ENCODE results near the gene CFAP70.
"Not testable (repeated sequence)": the region's sequence is repeated elsewhere in the genome, so short reads cannot be mapped to it uniquely, and the experiment has no call there.

The CFAP70 gene

DNA sequence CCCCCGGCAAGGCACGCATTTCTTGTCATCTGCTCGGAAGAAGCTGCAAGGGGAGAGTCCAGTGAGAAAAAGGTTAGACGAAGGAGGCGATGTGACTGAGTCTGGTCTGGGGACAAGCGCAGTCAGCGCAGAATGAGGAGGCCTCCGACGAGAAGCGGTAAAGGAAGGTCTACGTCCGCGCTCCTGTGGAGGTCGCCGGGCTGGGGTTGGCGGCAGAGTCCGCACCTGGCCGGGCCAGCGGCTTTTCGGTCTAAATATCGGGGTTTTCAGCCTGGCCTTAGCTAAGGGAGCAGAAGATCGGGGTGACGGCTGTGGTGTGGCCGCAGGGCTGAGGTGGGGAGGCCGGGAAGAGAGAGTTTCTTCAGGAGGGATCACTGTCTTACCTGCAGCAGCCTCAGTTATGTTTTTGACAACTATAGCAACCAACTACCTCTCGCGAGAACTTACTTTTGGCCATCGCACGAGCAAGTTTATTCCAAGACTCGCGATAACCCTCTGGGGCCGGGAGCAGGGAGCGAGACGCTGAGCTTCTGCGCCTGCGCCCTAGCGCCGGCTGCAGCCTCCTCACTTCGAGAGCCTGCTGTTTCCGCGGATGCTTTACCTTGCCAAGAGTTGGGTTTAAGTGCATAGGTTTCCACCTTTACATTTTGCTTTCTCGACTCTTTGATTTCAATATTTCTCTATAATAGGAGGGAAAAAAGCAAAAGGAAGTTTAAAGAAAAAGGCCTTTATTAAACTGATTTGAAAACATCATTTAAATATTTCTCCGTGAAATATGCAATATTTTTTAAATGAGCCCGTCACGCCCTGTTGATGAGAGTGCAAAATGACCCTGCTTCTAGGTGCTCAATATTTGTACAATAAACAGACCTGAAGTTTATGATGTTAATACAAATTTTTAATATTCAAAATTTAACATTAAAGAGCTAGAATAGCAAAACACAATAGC is at the start of gene CFAP70:
Gene CFAP70 (minus strand): TSS at position 534 of the 949 bp plus-strand sequence. CDS start 4,068 bp downstream, outside the sequence.
- peak; percentile 72 for DNase-seq

- DNase-seq = no peak
Observed at GRCh38 chr10:73408061-73408460, 49.4 kb upstream of the CFAP70 start.

DNA sequence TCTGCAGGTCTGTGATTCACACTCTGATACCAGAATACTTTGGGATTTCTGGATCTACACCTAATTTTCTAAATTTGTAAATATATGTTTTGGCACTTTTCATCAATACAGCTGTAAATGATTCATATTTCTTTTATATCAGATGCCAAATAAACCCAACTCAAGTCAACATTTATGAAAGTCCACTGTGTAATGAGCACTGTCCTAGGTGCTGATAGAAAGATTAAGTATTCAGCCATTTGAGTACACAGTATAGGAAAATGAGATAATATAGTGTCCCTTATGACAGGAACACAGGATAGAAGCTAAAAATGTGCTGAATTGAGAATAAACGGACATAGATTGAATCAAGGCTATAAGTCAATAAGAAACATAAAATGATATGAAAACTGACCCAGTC is 48.8 kb upstream of the CFAP70 start:
- no peak for DNase-seq

DNA sequence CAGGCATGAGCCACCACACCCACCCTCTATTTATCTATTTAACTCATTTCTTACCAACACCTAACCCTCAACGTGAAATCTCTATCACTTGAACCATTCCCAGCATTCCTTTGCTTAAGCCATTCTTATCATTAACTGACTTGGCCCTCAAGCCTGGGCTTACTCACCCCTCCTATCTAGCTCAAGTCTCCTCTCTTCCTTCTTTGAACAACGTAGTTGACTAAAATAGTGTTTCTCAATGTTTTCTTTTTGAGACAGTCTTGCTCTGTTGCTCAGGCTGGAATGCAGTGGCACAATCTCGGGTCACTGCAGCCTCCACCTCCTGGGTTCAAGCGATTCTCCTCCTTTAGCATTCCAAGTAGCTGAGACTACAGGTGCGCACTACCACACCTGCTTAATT is 48.2 kb upstream of the CFAP70 start:
- no peak for DNase-seq

DNA sequence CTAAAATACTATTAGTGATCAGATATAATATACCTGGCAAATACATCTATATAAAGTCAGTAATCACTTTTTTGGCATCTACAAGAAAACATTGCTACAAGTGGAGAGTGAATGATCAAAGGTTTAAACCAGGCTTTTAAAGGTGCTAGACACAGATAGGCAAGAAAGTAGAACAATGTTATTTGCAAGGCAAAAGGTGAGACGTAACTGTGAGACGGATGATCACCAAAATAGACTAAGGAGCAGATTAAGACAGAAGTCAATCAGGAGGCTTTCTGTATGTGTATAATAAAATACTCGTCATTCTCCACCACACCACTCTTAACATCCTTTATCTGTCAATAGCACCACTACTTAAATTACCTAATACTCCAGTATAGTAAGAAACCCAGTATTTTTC is 46.9 kb upstream of the CFAP70 start:
- no peak for DNase-seq

DNA sequence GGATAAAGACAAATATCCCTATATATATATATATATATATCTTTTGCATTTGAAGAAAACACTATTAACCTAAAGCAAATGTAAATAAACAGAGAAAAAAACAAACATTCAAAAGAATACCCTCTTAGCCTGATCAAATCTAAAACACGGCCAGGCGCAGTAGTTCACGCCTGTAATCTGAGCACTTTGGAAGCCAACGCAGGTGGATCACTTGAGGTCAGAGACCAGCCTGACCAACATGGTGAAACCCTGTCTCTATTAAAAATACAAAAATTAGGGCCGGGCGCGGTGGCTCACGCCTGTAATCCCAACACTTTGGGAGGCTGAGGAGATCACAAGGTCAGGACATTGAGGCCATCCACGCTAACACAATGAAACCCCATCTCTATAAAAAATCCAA is 46.0 kb upstream of the CFAP70 start:
- no peak for DNase-seq

GRCh38 chr10:73401636-73402035 is 43.0 kb upstream of the CFAP70 start:
- DNase-seq = no peak

DNA sequence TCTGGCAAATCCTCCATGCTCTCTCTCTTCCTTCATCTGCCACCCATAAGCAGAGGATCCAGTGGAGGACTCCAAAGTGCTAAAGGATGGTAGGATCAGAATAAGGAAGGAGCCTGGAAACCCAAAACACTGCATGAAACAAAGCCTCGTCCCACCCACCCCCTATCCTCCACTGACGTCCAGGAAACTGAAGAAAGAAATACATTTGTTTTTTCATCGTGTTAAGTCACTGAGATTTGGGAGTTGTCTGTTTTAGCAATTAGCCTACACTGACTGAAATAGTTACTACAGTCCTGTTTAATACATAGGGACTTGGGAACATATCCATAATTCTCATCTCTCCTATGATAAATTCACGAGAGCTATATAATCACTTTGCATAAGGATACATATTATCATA is 40.4 kb upstream of the CFAP70 start:
- no peak for DNase-seq

GRCh38 chr10:73398024-73398423 is 39.4 kb upstream of the CFAP70 start:
- DNase-seq = no peak

DNA sequence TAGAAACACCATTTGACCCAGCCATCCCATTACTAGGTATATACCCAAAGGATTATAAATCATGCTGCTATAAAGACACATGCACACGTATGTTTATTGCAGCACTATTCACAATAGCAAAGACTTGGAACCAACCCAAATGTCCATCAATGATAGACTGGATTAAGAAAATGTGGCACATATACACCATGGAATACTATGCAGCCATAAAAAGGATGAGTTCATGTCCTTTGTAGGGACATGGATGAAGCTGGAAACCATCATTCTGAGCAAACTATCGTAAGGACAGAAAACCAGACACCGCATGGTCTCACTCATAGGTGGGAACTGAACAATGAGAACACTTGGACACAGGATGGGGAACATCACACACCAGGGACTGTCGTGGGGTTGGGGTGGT is 35.7 kb upstream of the CFAP70 start:
- DNase-seq = not testable (repeated sequence)

- no peak for DNase-seq
Observed at GRCh38 chr10:73388228-73388627, 29.6 kb upstream of the CFAP70 start.

DNA sequence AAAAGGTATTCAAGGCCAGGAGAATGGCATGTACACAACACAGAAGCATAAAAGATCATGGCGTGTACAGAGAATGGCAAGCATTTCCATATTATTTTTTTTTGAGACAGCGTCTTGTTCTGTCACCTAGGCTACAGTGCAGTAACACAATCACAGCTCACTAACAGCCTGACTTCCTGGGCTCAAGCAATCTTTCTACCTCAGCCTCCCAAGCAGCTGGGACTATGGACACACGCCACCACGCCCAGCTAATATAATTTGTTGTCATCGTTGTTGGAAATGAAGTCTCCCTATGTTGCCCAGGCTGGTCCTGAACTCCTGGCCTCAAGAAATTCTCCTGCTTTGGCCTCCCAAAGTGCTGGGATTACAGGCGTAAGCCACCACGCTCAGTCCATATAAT is 27.9 kb upstream of the CFAP70 start:
- no peak for DNase-seq

DNA sequence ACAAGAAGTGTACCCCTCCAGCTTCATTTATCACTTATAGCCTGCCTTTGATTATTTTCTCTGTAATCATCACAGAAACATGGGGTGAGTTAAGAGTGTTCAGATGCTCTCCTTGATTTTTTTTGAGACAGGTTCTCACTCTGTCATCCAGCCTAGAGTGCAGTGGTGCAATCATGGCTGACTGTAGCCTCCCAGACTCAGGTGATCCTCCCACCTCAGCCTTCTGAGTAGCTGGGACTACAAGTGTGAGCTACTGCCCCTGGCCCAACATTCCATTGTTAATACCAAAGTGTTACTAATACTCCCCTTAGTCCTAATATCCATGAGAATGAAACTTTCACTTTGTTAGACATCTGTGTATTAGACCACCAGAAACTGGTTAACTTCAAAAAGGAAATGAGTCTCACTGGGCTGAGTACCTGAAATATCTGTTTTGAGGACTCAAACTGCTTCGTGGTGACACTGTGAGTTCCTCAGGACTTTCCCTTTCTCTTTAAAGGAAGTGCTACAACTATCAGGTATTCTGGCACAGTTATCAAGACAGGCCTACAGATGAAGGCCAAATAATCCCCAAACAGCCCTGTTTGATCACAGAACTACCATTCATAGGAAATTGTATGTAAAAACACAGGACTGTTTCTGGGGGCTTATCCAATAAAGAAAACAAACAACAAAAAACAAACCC is 20.5 kb upstream of the CFAP70 start:
- DNase-seq = no peak

DNA sequence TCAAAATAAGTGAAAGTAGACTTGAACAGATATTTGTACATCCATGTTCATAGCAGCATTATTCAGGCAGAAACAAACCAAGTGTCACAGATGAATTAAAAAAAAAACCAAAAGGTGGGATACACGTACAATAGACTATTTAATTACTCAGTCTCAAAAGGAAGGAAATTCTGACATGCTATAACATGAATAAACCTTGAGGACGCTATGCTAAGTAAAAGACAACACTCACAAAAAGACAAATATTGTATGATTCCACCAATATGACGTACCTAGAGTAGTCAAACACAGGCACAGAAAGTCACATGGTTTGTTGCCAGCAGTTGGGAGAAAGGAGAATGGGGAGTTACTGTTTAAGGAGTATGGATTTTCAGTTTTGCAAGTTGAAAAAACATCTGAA is 18.0 kb upstream of the CFAP70 start:
- no peak for DNase-seq

- DNase-seq = no peak
Observed at GRCh38 chr10:73368238-73368637, 9.6 kb upstream of the CFAP70 start.

- DNase-seq = no peak
Observed at GRCh38 chr10:73366381-73367298, 8.0 kb upstream of the CFAP70 start.

DNA sequence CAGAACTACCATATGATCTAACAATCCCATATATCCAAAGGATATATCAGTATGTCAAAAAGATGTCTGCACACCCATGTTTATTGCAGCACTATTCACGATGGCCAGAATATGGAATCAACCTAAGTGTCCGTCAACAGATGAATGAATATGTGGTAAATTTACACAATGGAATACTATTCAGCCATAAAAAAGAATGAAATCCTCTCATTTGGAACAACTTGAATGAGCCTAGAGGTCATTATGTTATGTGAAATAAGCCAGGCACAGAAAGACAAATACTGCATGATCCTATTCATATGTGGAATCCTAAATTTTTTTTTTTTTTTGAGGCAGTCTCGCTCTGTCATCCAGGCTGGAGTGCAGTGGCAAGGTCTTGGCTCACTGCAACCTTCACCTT is 6.3 kb upstream of the CFAP70 start:
- DNase-seq = no peak

GRCh38 chr10:73359492-73359891 is 828 bp upstream of the CFAP70 start:
- DNase-seq = no peak

DNA sequence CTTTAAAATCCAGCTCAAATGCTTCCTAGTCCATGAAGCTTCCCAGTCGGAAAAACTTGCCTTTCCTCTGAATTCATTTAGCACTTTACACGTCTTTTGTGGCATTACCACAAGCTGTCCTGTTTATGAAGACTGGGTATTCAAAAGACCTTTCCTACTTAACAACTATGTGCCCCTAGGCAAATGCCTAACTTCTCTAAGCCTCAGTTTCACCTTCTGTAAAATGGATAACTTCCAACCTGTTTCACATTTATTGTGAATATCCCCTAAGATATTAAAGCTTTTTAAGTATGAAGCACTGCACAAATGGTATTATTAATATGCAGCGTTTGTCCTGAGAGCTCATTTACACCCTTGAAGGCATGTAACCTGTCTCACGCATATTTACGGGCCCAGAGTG is 843 bp downstream of the CFAP70 start:
- no peak for DNase-seq

DNA sequence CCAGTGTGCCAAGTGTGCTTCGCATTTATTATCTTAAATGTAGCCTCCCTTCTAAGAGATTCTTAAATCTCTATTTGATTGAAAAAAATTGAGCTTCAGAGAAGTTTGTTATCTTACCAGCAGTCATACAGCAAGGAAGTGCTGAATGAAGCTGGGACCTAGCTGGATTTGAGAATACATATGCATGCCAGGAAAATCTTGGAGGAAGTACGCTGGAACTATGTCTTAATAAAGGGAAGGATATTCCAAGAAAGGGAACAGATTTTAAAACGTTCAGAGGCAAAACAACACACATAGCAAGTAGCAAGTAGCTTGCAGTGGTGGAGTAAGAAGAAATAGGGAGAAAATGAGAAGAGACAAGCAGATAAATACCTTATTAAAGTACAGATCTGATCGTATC is 1.5 kb downstream of the CFAP70 start:
- DNase-seq = no peak

DNA sequence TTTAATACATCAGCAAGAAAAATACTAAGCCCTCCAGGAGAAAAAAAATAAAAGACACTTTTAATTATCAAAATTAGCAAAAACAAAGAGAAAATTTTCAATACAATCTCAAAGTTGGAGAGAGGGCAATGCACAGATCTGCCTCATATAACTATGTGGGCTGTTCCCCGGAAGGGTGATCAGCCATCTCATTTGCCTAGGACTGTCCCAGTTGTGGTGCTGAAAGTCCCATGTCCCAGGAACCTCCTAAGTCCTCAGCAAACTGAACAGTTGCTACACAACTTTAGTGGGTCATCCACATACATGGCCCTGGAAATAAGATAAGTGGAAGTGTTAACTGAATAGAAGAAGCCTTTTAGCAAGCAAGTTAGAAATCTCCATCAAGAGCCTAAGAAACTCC is 14.4 kb downstream of the CFAP70 start:
- DNase-seq = no peak

DNA sequence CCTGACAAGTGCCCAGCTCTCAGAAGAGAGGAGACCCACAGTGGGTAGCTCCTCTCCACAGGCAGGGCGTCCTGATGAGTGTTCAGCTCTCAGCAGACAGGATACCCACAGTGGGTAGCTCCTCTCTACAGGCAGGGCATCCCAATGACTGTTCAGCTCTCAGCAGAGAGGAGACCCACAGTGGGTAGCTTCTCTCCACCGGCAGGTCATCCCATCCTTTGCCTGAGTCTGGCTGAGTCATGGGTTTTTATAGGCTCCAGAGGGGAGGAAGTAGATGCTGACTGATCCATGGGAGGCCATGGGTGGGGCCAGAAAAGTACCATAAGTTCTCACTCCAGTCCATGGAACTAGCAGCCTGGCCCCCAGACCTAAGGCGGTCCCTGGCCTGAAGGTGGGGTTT is 18.5 kb downstream of the CFAP70 start:
- DNase-seq = no peak

DNA sequence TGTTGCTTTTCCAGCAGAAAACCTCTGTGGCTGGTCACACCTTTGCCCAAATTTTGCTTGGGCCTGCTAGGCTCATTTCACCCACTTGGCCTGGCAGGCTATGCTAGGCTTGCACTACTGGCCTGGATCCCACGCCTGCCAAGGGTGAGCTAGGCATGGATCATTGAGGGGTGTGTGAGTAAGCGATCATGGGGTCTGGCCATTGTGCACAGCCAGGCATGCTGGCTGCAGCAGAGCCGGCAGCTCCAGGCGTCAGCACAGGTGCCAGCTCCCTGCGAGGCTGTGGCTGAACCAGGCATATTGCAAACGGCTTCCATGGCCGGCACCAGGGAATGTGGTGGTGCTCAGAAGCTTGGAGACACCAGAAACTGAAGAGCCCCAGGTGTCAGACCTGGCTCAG is 19.2 kb downstream of the CFAP70 start:
- DNase-seq = no peak
